ENCODE data around the gene NAAA.
"Not testable (repeated sequence)": the region's sequence is repeated elsewhere in the genome, so short reads cannot be mapped to it uniquely, and the experiment has no call there.

The NAAA gene

GRCh38 chr4:75940692-75941253 is at the start of gene NAAA:
TSS of gene NAAA (minus strand) at chr4:75941013. CDS start at chr4:75940949, 64 bp downstream.
- peak; percentile 64 for DNase-seq (ENCODE audit: low read depth)

GRCh38 chr4:75989846-75990528 is 49.2 kb upstream of the NAAA start:
- DNase-seq (ENCODE audit: low read depth), result peak; percentile 43

GRCh38 chr4:75985116-75985515 is 44.3 kb upstream of the NAAA start:
- DNase-seq (ENCODE audit: low read depth), result peak; percentile 90

GRCh38 chr4:75980576-75980975 is 39.8 kb upstream of the NAAA start:
- no peak for DNase-seq (ENCODE audit: low read depth)

GRCh38 chr4:75976177-75976576 is 35.4 kb upstream of the NAAA start:
- no peak for DNase-seq (ENCODE audit: low read depth)

GRCh38 chr4:75973766-75974165 is 33.0 kb upstream of the NAAA start:
- no peak for DNase-seq (ENCODE audit: low read depth)

GRCh38 chr4:75968084-75968483 is 27.3 kb upstream of the NAAA start:
- DNase-seq (ENCODE audit: low read depth), result no peak

GRCh38 chr4:75963558-75963957 is 22.7 kb upstream of the NAAA start:
- DNase-seq (ENCODE audit: low read depth), result no peak

- not testable (repeated sequence) for DNase-seq (ENCODE audit: low read depth)
Observed at GRCh38 chr4:75962072-75962471, 21.3 kb upstream of the NAAA start.

- peak; percentile 18 for DNase-seq (ENCODE audit: low read depth)
Observed at GRCh38 chr4:75958546-75958945, 17.7 kb upstream of the NAAA start.

GRCh38 chr4:75954811-75955210 is 14.0 kb upstream of the NAAA start:
- not testable (repeated sequence) for DNase-seq (ENCODE audit: low read depth)

GRCh38 chr4:75953509-75953908 is 12.7 kb upstream of the NAAA start:
- no peak for DNase-seq (ENCODE audit: low read depth)

- peak; percentile 74 for DNase-seq (ENCODE audit: low read depth)
Observed at GRCh38 chr4:75950213-75950815, 9.5 kb upstream of the NAAA start.

GRCh38 chr4:75948822-75949444 is 8.1 kb upstream of the NAAA start:
- no peak for DNase-seq (ENCODE audit: low read depth)

- peak; percentile 59 for DNase-seq (ENCODE audit: low read depth)
Observed at GRCh38 chr4:75939890-75940691, 722 bp downstream of the NAAA start.

- no peak for DNase-seq (ENCODE audit: low read depth)
Observed at GRCh38 chr4:75935628-75936027, 5.2 kb downstream of the NAAA start.

GRCh38 chr4:75930152-75930551 is 10.7 kb downstream of the NAAA start:
- no peak for DNase-seq (ENCODE audit: low read depth)

- not testable (repeated sequence) for DNase-seq (ENCODE audit: low read depth)
Observed at GRCh38 chr4:75924916-75925315, 15.9 kb downstream of the NAAA start.

GRCh38 chr4:75924309-75924827 is 16.4 kb downstream of the NAAA start:
- peak; percentile 17 for DNase-seq (ENCODE audit: low read depth)

GRCh38 chr4:75922588-75922987 is 18.2 kb downstream of the NAAA start:
- DNase-seq (ENCODE audit: low read depth), result no peak

- DNase-seq (ENCODE audit: low read depth), result no peak
Observed at GRCh38 chr4:75921910-75922309, 18.9 kb downstream of the NAAA start.

- no peak for DNase-seq (ENCODE audit: low read depth)
Observed at GRCh38 chr4:75920327-75920726, 20.5 kb downstream of the NAAA start.
